ENCODE results near the gene SENP6.
"Not testable (repeated sequence)": the region's sequence is repeated elsewhere in the genome, so short reads cannot be mapped to it uniquely, and the experiment has no call there.

Gene SENP6, protein sequence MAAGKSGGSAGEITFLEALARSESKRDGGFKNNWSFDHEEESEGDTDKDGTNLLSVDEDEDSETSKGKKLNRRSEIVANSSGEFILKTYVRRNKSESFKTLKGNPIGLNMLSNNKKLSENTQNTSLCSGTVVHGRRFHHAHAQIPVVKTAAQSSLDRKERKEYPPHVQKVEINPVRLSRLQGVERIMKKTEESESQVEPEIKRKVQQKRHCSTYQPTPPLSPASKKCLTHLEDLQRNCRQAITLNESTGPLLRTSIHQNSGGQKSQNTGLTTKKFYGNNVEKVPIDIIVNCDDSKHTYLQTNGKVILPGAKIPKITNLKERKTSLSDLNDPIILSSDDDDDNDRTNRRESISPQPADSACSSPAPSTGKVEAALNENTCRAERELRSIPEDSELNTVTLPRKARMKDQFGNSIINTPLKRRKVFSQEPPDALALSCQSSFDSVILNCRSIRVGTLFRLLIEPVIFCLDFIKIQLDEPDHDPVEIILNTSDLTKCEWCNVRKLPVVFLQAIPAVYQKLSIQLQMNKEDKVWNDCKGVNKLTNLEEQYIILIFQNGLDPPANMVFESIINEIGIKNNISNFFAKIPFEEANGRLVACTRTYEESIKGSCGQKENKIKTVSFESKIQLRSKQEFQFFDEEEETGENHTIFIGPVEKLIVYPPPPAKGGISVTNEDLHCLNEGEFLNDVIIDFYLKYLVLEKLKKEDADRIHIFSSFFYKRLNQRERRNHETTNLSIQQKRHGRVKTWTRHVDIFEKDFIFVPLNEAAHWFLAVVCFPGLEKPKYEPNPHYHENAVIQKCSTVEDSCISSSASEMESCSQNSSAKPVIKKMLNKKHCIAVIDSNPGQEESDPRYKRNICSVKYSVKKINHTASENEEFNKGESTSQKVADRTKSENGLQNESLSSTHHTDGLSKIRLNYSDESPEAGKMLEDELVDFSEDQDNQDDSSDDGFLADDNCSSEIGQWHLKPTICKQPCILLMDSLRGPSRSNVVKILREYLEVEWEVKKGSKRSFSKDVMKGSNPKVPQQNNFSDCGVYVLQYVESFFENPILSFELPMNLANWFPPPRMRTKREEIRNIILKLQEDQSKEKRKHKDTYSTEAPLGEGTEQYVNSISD

DNA sequence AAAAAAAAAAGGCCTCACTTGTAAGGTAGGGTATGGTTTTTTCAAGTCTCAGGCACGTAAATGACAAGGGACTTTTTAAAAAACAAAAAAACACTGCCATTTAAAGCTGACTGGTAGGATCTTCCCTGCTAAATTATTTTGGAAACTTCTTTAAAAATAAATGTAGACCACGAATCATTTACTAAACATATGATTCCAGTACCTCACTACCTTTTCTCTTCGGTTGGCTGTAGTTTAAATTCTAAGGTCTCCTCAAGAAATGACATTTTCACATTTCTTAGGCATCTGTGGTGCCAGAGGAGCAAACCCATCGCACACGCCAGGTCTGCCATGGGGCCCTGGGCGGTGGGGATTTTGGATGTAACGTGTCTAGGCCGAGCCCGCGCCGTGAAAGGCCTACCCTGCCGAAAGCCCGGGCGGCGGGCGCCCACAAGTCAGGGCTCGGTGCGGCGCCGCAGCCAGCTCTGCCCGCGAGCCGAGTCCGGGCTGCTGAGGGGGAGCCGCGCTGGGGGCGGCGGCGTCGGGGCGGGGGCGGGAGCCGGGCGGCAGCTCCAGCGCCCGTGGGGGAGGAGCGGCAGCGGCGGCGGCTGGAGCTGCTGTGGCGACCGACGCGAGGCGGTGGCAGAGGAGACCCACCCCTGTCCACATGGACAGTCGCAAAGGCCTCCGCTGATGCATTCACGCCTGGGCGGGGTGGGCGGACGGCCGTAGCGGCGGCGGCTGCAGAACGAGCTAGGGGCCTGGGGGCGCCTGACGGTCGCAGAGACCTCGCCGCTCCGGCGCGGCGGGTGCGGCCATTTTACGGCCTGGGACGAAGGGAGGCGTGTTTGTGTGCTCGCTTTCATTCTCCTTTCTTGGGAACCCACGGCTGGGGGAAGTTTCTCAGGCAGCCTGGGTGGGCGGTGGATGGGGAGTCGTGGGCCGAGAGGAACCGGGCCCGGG is at the start of gene SENP6:
SENP6 (plus strand) TSS at position 577 of the 942 bp plus-strand sequence. CDS start 645 bp downstream, outside the sequence.
- DNase-seq (ENCODE audit: low read depth in 1 of 2, low spot score in 1 of 2), result peak; percentile 49 to 61

DNA sequence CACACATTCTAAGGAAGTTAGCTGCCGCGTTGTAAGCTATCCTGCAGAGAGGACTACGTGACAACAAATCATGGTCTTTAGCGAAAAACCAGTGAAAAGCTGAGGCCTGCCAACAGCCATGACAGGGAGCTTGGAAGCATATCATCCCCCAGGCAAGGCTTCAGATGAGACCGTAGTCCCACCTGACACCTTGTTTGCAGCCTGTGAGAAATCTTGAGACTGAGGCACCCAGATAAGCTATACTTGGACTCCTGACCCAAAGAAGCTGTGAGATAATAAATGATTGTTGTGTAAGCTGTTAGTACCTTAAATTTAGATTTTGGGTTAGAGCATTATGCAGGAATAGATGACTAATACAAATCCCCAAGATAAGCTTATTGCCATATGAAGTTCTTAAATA is 45.4 kb upstream of the SENP6 start:
- no peak for DNase-seq (ENCODE audit: low read depth in 1 of 2, low spot score in 1 of 2)

DNA sequence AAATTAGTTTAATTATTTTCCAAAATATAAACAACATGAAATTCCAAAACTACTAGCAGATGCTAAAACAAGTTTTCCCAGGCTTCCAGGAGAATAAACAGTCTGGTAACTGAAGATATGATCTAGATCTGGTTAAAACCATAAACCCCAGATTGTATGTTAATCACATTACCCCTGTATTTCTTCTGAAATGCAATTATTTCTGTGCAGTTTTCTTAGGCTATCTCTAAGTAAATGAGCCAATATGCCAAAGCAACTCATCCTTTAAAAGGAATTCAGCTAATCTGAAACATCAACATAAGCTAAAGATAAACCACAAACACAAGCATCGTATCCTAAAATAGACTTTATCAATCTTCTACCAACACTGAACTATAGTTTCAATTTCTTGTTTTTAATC is 44.6 kb upstream of the SENP6 start:
- no peak for DNase-seq (ENCODE audit: low read depth in 1 of 2, low spot score in 1 of 2)

DNA sequence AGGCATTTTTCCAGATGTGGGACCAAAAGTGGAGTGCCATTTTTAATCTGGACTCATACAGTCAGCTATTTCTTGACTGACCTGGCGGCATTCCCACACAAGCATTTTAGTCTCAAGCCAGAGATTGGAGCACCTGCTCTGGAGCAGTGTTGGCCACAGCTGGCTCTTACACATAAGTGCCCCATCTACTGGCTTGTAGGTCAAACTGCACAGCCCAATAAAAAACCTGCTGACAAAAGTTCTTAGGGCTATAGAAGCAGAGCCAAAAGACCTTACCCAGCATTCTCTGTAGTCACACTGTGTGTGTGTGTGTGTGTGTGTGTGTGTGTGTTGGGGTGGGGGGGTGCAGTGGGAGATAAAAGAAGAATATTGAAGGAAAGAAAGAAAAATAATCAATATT is 38.6 kb upstream of the SENP6 start:
- DNase-seq (ENCODE audit: low read depth in 1 of 2, low spot score in 1 of 2), result no peak

DNA sequence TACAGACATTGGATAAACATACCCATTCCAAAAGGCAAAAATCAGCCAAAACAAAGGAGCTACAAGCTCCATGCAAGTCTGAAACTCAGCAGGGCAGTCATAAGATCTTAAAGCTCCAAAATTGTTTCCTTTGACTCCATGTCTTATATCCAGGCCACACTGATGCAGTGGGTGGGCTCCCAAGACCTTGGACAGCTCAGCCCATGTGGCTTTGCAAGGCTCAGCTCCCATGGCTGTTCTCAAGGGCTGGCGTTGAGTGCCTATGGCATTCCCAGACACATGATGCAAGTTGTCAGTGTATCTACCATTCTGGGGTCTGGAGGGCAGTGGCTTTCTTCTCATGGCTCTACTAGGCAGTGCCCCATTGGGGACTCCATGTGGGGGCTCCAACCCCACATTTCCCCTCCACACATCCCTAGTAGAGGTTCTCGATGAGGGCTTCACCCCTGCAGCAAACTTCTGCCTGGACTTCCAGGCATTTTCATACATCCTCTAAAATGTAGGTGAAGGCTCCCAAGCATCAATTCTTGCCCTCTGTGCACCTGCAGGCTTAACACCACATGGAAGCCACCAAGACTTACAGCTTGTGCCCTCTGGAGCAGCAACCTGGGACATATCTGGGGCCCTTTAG is 35.4 kb upstream of the SENP6 start:
- no peak for DNase-seq (ENCODE audit: low read depth in 1 of 2, low spot score in 1 of 2)

DNA sequence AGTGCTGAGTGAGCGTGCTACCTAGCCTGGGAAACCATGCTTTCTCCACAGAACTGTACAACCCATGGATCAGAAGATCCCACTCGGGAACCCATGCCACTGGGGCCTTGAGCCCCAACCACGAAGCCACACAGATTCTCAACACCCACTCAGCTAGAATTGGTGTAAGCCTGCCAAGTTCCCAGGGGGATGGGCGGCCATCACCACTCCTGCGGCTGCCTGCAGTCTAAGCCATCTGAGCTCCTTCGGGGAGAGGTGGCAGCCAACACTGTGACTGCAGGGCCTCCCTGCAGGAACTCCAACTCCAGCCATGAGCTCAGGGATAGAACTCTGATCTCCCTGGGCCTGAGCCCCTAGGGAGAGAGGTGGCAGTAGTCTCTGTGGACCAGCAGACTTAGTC is 33.6 kb upstream of the SENP6 start:
- DNase-seq (ENCODE audit: low read depth in 1 of 2, low spot score in 1 of 2), result no peak

DNA sequence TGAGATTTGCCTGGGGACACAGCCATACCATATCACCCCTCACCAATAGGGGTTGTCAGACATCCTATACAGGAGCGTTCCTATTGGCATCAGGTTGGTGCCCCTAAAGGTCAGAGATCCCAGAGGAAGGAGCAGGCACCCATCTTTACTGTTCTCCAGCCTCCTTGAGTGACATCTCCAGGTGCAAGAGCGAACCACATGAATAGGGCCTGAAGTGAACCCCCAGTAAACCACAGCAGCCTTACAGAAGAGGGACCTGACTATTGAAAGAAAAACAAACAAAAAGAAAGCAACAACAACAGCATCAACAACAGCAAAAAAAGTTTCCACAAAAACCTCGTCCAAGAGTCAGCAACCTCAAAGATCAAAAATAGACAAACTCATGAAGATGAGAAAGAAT is 32.7 kb upstream of the SENP6 start:
- no peak for DNase-seq (ENCODE audit: low read depth in 1 of 2, low spot score in 1 of 2)

DNA sequence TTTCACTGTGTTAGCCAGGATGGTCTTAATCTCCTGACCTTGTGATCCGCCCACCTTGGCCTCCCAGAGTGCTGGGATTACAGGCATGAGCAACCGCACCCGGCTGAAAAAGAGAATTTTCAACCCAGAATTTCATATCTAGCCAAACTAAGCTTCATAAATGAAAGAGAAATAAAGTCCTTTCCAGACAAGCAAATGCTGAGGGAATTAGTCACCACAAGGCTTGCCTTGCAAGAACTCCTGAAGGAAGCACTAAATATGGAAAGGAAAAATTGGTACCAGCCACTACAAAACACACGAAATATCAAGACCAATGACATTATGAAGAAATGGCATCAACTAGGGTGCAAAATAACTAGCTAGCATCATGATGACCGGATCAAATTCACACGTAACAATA is 31.0 kb upstream of the SENP6 start:
- DNase-seq (ENCODE audit: low read depth in 1 of 2, low spot score in 1 of 2), result not testable (repeated sequence)

DNA sequence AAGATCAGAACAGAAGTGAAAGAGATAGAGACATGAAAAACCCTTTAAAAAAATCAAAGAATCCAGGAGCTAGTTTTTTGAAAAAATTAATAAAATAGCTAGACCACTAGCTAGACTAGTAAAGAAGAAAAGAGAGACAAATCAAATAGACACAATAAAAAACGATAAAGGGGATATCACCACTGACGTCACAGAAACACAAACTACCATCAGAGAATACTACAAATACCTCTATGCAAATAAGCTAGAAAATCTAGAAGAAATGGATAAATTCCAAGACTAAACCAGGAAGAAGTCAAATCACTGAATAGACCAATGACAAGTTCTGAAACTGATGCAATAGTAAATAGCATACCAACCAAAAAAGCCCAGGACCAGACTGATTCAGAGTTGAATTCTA is 29.6 kb upstream of the SENP6 start:
- DNase-seq (ENCODE audit: low read depth in 1 of 2, low spot score in 1 of 2), result no peak

DNA sequence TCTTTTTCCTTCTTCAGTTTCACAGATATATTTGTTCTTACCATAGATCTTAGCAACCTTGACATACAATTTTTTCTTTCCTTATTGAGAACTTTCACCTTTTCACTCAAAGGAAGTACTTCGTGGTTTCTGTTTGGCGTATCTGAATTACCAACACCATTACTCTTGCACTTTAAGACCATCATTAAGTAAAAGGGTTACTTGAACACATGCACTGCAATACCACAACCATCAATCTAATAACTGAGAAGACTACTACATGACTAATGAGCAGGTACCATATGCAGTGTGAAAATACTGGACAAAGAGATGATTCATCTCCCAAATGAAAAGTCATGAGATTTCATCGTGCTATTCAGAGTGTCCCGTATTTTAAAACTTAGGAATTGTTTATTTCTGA is 21.7 kb upstream of the SENP6 start:
- no peak for DNase-seq (ENCODE audit: low read depth in 1 of 2, low spot score in 1 of 2)

DNA sequence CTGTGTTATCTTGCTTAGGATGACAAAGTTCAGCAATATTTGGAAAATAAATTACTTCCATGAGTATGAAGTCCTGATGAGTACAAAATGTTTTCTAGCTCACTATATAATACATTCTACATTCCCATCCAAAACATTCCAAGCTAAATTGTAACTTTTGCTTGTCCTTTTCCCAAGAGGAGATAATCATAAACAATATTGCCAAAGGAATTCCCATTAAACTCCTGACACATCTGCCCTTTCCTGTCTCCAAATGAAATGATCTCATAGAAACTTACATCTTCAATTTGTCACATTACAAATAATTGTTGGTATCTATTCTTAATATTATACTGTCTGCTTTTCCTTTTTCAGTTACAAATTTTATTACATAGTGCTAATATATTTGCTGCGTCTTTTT is 20.4 kb upstream of the SENP6 start:
- no peak for DNase-seq (ENCODE audit: low read depth in 1 of 2, low spot score in 1 of 2)

DNA sequence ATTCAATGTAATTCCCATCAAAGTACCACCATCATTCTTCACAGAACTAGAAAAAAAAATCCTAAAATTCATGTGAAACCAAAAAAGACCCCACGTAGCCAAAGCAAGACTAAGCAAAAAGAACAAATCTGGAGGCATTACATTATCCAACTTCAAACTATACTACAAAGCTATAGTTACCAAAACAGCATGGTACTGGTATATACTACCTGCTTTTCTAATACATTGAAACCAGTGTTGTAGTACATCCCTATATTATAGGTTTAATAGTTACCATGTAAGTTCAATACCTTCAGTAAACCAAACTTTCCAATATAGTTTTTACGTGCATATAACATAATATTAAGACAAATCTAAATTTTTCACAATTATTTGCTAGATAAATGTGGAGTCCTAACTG is 17.1 kb upstream of the SENP6 start:
- not testable (repeated sequence) for DNase-seq (ENCODE audit: low read depth in 1 of 2, low spot score in 1 of 2)

DNA sequence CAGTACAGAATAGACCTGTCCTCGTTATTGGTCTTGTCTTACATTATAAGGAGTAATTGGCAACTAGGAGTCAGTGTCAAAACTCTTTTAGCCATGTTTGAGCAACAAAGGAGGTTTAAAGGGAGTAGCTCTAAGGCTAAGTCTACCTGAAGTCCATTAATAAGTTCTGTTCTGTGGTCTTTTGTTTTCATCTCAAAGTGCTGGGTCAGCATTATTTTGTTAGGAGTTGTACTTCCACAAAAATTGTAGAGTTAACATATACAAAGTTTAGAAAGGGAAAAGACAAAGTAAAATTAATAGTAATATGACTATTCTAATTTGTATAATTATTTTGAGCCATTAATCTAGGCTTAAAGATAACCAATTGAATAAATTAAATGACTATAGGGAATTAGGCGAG is 12.7 kb upstream of the SENP6 start:
- no peak for DNase-seq (ENCODE audit: low read depth in 1 of 2, low spot score in 1 of 2)

DNA sequence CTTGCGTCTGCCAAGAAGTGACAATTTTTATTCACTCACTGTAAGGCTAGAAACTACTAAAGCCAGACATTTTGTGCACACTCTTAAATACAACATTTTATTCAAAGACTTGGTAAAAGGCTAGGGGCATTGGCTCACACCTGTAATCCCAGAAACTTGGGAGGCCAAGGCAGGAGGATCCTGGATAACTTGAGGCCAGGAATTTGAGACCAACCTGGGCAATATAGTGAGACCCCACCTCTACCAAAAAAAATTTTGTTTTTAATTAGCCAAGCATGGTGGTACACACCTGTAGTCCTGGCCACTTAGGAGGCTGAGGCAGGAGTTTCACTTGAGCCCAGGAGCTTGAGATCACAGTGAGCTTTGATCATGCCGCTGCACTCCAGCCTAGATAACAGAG is 11.3 kb upstream of the SENP6 start:
- no peak for DNase-seq (ENCODE audit: low read depth in 1 of 2, low spot score in 1 of 2)

DNA sequence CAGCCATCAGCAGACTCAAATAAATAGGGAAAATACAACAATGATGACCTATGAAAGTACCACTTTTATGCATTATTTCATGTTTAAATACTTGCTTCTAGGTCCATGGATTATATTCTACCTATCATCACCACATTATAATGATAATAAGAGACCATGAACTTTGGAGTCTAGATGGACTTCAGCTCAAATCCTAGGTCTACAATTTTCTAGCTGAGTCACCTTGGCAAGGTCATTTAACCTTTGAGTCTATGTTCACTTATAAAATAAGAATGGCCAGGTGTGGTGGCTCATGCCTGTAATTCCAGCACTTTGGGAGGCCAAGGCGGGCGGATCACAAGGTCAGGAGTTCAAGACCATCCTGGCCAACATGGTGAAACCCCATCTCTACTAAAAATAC is 5.3 kb upstream of the SENP6 start:
- not testable (repeated sequence) for DNase-seq (ENCODE audit: low read depth in 1 of 2, low spot score in 1 of 2)

DNA sequence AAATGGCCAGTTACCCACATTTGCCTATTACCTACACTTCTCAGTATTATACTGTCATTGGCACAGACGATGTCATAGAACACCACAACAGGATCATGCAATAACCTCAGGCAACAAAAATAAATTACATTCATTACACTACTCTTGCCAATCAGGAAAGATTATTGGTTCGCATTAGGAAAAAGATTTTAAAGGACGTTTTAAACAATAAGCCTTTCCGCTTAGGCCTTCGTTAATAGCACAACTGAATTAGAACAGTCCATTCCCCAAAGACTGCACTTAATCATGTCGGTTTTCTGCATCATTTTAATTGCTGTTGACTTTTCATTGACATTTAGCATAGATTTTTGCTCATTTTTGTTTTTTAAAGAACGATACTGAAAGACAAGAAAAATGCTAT is 912 bp upstream of the SENP6 start:
- no peak for DNase-seq (ENCODE audit: low read depth in 1 of 2, low spot score in 1 of 2)

DNA sequence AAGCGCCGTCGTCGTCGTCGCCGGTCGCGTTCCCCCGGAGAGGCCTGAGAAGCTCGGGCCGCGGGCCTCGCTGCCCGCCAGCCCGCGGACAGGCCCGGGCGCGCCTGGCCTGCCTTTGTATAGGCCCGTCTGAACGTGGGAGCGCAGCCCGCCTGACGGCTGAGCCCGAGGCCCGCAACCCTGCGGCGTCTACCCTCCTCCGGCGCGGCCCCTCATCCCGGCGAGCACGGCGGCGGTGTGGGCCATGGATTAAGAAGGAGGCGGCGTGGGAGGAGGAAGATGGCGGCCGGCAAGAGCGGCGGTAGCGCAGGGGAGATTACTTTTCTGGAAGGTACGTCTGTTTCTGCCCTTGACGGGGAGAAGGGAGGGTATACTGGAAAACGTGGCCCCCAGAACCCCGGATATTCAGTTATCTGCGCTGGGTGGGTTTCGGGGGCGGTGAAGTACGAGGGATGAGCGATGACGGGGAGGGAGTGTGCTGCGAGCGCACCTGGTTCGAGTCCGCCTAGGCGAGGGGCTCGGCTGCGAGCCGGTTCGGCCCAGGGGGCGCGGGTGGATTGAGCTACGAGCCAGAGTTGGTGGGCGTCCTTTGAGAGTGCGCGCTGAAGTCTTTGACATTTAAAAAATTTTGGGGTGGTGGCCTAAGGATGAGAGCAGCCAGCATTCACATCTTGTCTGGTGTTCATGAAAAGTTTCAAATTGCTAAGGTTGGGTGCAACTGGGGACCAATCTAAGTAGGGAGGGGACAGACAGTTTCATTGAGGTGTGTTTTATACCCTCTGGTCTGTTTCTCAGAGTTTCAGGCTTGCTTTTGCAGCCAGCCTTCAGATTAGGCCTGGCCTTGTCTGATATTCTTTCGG is 796 bp downstream of the SENP6 start:
- DNase-seq (ENCODE audit: low read depth in 1 of 2, low spot score in 1 of 2), result peak; percentile 37 to 47

DNA sequence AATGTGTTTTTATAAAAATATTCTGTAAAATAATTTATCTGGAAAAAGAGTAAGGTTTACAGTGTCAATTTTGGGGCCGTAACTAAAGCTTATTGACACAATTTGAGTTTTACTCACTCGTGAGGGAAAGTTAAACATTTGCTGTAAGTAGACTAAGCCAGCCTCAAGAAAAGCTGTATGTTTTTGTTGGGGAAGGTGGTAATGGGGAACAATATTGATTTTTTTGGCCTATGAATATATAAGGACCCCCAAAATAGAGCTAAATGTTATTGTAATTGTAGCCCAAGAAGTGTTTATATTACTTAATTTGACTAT is 1.4 kb downstream of the SENP6 start:
- DNase-seq (ENCODE audit: low read depth in 1 of 2, low spot score in 1 of 2), result no peak

DNA sequence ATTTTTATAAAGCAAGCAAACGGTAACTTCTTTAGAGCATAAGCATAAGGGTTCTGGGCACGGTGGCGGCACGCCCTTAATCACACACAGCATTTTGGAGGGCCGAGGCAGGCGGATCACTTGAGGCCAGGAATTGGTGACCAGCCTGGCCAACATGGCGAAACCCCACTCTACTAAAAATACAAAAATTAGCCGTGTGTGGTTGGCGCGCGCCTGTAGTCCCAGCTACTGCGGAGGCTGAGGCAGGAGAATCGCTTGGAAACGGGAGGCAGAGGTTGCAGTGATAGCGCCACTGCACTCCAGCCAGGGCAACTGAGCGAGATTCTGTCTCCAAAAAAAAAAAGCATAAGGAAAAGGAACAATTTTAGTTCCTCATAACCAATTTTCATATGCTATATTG is 2.6 kb downstream of the SENP6 start:
- no peak for DNase-seq (ENCODE audit: low read depth in 1 of 2, low spot score in 1 of 2)

DNA sequence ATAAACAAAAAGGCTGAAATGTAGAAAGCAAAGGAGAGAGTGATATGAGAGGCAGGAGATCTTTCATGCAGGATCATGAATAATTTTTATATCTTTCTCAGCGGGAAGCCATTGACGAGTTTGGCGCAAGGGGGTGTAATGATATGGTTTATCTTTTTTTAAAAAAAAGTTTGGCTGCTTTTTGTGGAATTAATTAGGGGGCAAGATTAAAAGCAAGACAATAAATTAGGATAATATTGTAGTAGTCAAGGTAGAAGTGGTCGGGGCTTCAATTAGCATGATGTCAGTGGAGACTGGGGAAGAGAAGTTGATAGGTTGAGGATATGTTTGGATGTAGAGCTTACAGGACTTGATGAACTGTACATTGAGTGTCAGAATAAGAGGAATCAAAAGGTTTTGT is 4.0 kb downstream of the SENP6 start:
- no peak for DNase-seq (ENCODE audit: low read depth in 1 of 2, low spot score in 1 of 2)
